Fibroblast of villous mesenchyme (primary cell): ENCODE results near the gene R3HDM4. TPM values are rescaled to one million over a fixed set of nuclear protein-coding genes. Genes with fewer than 3 reads are reported as not detected.

Source experiments
- DNase-seq: peaks from one replicate; pipeline ENCODE4 v3.0.0-alpha.2; 2010; ENCODE audit warnings: low read depth
- H3K4me3 ChIP-seq: 2 replicates; pipeline ENCODE4 v1.5.1; 2011; ENCODE audit warnings: low read depth, mild to moderate bottlenecking, low read length
- CTCF ChIP-seq: IDR thresholded peaks from 2 replicates; pipeline ENCODE4 v1.5.1; 2012; ENCODE audit warnings: low read depth, mild to moderate bottlenecking, low read length; ENCODE audit not compliant: insufficient read depth
- total RNA-seq: library from RNA; depleted of rRNA; stranded (reverse); fragments of >200 nt; gene quantifications from 2 replicates; pipeline ENCODE4 v1.2.3, GENCODE V29; 2012

R3HDM4 gene
- total RNA-seq, 1 donor: 26.3 TPM

- TF ChIP-seq CTCF: no peak
Observed at GRCh38 chr19:956766-957440, 43.9 kb upstream of the R3HDM4 start.

DNA sequence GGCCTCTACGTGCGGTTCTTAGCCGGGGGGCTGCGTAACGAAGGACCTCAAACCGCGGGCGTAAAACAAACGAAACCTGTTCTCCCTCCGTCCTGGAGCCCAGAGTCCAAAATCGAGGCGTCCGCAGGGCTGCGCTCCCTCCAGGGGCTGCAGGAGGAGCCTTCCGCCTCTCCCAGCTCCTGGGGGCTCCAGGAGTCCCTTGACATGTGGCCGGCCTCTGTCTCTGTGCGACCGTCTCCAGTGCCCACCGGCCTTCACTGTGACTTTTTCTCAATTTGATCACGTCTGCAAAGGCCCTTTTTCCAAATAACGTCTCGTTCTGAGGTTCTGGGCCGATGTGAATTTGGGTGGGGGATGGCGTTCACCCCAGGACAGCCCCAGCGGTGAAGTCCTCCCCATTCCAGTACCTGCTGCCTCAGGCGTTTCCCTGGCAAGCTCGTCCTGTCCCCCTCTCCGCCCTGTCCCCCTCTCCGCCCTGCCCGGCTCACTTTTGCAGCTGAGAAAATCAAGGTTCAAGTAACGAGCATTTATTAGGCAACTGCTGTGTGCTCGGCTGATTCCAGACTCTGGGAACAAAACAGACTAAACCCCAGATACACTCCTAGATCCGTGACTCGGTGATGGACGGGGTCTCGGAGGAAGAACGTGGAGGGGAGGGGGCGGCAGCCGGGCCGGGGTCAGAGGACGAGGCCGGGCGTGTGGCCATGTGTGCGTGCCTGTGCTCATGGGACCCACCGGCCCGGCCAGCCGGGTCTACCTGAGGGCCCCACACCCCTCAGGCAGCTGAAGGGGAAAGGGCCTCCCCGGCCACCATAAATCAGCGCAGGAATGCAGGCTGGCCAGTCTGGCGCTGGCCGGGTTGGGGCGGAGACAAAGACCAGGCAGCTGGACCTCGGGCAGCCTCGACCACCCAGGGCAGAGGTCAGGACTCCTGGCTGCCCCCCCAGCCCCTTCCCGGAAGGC, 43.1 kb upstream of the R3HDM4 start:
- TF ChIP-seq CTCF: no peak
- peak; percentile 33 for DNase-seq
- H3K4me3 ChIP-seq: peak overlapping the region; percentile 15

More at GRCh38 chr19:956766-957440, 43.9 kb upstream of the R3HDM4 start:
- H3K4me3 ChIP-seq: peak overlapping the region; percentile 15
- peak; percentile 61 for DNase-seq

DNA sequence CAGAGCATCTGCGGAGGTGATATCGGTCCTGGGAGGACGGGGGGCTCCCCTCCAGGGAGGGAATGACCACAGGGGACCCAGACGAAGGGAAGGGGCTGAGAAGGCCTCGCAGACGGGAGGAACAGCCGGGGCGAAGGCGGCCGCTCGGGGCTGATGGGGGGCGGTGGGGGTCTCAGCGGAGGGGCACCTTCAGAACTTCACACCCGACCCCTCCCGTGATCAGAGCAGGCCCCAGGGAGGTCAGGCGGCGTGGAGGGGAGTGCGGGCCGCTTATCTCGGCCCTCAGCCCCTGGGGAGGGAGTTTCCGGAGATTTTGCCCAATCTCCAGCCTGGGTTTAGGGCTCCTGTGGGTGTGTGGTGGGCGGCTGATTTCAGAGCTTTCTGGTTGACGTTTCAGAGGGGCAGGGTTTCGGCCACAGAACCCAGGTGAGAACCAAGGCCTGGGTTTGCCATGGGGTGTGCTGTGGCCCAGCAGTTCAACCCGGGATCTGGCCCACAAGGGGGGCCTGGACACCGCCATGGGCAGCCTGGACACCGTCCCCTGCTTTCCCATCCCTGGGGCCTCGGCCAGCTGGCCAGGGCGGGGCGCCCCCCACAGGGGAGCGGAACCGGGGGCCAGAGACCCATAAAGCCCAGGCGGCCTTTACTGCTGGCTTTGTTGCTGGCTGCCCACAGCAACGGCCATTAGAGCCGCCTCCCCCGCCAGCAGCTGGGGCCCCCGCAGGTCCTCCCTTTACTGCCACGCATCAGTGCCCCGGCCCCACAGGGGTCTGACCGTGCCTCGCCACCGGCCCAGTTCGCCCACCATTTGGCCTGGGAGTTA, 41.9 kb upstream of the R3HDM4 start:
- peak; percentile 41 for DNase-seq
- no peak for TF ChIP-seq CTCF
- H3K4me3 ChIP-seq: no peak overlapping the region

DNA sequence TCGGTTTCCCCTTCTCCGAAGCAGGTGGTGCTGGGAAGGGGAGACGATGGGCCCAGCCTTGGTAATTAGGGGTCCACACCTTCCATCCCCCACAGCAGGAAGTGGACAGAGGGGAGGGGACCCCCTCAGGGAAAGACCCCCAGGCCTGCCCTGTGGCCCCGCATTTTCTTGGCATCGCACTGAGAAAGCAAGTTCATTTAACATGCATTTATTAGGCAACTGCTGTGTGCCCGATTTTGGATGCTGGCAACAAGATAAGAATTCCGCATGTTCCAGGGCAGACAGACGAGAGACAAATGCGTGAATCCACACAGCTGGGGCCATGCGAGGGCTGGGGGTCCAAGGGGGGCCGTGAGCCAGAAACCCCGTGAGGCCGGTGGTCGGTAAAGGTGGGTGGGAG, 41.3 kb upstream of the R3HDM4 start:
- TF ChIP-seq CTCF: no peak
- DNase-seq: no peak
- no peak overlapping the region for H3K4me3 ChIP-seq

DNA sequence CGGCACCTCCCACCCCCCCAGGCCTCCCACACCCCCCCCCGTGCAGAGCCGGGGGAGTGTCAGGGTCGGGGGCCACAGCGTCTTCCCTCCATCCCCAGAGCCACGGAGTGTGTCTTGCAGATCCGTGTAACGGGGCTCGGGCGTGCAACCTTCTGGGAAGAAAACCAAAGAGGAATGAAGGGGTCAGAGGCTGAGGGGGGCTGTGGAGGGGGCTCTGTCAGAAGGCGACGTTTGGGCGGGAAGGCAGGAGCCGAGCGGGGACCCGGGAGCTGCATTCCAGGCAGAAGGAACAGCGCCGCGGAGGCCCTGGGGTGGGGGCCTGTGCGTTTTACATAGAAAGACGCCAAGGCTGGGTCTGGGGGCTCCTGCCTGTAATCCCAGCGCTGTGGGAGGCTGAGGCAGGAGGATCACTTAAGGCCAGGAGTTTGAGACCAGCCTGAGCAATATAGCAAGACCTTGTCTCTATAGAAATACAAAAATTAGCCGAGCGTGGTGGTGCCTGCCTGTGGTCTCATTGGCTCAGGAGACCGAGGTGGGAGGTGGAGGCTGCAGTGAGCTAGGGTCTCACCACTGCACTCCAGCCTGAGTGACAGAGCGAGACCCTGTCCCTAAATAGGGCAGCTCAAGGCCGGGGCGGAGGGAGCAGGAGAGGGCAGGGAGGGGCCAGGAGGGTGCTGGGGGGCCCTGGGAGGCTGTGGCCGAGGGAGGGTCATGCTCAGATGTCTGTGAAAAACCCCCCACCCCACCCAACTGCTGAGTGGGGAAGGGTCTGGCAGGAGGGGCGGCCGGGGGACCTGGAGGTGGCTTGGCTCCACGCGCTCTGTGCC, 40.6 kb upstream of the R3HDM4 start:
- DNase-seq: no peak
- no peak for TF ChIP-seq CTCF
- H3K4me3 ChIP-seq: peak overlapping the region; percentile 41
